MM.1S (cell line): Measurements from ENCODE around the gene JMJD7.

Experiments
- DNase-seq: peaks from one replicate; pipeline ENCODE4 v3.0.0-alpha.2; 2015
- H2AFZ ChIP-seq: fragments of 300-600 bp; sonication (generic); 2 replicates; pipeline ENCODE4 v1.6.0; 2016; ENCODE audit warnings: antibody characterized with exemption, low read length
- H3F3A ChIP-seq: fragments of 300-600 bp; sonication (generic); 2 replicates; pipeline ENCODE4 v1.6.1; 2016; ENCODE audit warnings: mild to moderate bottlenecking, antibody characterized with exemption, low read length, moderate library complexity, mixed read lengths; ENCODE audit not compliant: insufficient read depth
- H3K27ac ChIP-seq: fragments of 300-600 bp; sonication (generic); 2 replicates; pipeline ENCODE4 v1.5.1; 2016; ENCODE audit warnings: mild to moderate bottlenecking, low read length
- H3K27me3 ChIP-seq: fragments of 300-600 bp; sonication (generic); replicated peaks from 2 replicates; pipeline ENCODE4 v1.6.0; 2016; ENCODE audit warnings: low read length; ENCODE audit not compliant: insufficient read depth
- H3K36me3 ChIP-seq: fragments of 300-600 bp; sonication (generic); replicated peaks from 2 replicates; pipeline ENCODE4 v1.6.1; 2016; ENCODE audit warnings: mild to moderate bottlenecking, low read length, mixed read lengths; ENCODE audit not compliant: insufficient read depth
- H3K4me1 ChIP-seq: fragments of 300-600 bp; sonication (generic); 2 replicates; pipeline ENCODE4 v1.6.1; 2016; ENCODE audit warnings: low read length, mixed read lengths
- H3K4me2 ChIP-seq: fragments of 300-600 bp; sonication (generic); 2 replicates; pipeline ENCODE4 v1.6.0; 2016; ENCODE audit warnings: low read depth, low read length
- H3K4me3 ChIP-seq: fragments of 300-600 bp; sonication (generic); 2 replicates; pipeline ENCODE4 v1.5.1; 2016; ENCODE audit warnings: low read length, mixed read lengths
- H3K79me2 ChIP-seq: fragments of 300-600 bp; sonication (generic); 2 replicates; pipeline ENCODE4 v1.6.1; 2016; ENCODE audit warnings: mixed run types, low read length, mixed read lengths
- H3K9ac ChIP-seq: fragments of 300-600 bp; sonication (generic); 2 replicates; pipeline ENCODE4 v1.6.1; 2016; ENCODE audit warnings: low read length, mixed read lengths
- H3K9me2 ChIP-seq: fragments of 300-600 bp; sonication (generic); replicated peaks from 2 replicates; pipeline ENCODE4 v1.6.1; 2016; ENCODE audit warnings: mild to moderate bottlenecking, low read length, mixed read lengths; ENCODE audit not compliant: insufficient read depth
- H3K9me3 ChIP-seq: fragments of 300-600 bp; sonication (generic); replicated peaks from 2 replicates; pipeline ENCODE4 v1.6.1; 2016; ENCODE audit warnings: mild to moderate bottlenecking, low read length, mixed read lengths; ENCODE audit not compliant: insufficient read depth
- H4K20me1 ChIP-seq: fragments of 300-600 bp; sonication (generic); 2 replicates; pipeline ENCODE4 v1.6.1; 2016; ENCODE audit warnings: mild to moderate bottlenecking, low read length, moderate library complexity, mixed read lengths; ENCODE audit not compliant: insufficient read depth
- EZH2 ChIP-seq: fragments of 300-600 bp; sonication (generic); optimal IDR thresholded peaks from 2 replicates; pipeline ENCODE3; 2017; ENCODE audit warnings: low read depth, mild to moderate bottlenecking, antibody characterized with exemption, low read length, mixed read lengths
- EZH2phosphoT487 ChIP-seq: fragments of 300-600 bp; sonication (generic); IDR thresholded peaks from 2 replicates; pipeline ENCODE4 v1.6.1; 2018; ENCODE audit warnings: antibody characterized with exemption, low read length
- TF ChIP-seq, protein P1 (sequence below): fragments of 300-600 bp; sonication (generic); IDR thresholded peaks from 2 replicates; pipeline ENCODE4 v1.5.1; 2016; ENCODE audit warnings: antibody characterized with exemption, low read length, mixed read lengths

Gene JMJD7

DNA sequence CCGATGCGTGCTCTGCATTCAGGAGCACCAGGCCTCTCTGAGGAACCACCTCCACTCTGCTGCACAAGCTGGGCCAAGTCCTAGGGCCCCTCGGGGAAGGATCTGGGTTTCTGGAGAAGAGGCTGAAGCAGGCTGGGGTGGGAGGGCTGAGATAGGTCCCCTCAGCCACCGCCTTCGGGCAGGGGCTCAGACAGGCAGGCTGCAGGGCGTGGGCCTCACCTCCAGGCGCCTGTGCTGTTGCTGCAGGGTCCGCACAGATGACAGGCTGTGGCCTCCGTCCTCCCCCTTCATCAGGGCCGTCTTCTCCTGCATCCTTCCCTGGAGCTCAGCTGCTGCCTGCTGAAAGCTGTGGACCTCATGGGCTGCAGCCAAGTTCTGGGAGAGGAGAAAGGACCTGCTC lies 25.9 kb downstream of the JMJD7 start:
- no peak for TF ChIP-seq EZH2phosphoT487
- H3K4me3 ChIP-seq = no peak overlapping the region

DNA sequence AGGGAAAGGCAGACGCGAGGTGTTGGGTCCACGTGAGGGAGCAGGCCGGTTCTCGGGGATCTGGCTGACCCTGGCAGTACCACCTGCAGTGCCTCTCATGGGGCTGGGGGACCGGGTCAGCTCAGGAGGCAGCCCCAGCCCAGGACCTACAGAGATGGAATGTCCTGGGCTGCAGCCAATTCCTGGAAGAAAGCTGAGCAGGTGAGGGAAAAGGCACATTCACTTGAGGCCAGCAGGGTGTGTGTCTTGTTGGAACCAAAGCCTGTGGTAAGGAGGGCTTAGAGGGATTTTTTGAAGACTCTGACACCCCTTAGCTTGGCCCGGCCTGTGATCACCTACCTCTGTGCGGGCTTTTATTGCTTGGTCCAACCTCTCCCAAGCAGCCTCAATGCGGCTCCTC lies 26.6 kb downstream of the JMJD7 start:
- no peak overlapping the region for H3K27ac ChIP-seq
- peaks cover 7% of the 10 kb centered on the region; the same call in 1 of the 2 replicates for H3K4me1 ChIP-seq
- TF ChIP-seq, protein P1, sequence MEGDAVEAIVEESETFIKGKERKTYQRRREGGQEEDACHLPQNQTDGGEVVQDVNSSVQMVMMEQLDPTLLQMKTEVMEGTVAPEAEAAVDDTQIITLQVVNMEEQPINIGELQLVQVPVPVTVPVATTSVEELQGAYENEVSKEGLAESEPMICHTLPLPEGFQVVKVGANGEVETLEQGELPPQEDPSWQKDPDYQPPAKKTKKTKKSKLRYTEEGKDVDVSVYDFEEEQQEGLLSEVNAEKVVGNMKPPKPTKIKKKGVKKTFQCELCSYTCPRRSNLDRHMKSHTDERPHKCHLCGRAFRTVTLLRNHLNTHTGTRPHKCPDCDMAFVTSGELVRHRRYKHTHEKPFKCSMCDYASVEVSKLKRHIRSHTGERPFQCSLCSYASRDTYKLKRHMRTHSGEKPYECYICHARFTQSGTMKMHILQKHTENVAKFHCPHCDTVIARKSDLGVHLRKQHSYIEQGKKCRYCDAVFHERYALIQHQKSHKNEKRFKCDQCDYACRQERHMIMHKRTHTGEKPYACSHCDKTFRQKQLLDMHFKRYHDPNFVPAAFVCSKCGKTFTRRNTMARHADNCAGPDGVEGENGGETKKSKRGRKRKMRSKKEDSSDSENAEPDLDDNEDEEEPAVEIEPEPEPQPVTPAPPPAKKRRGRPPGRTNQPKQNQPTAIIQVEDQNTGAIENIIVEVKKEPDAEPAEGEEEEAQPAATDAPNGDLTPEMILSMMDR = no peak
- TF ChIP-seq EZH2phosphoT487 = no peak
- no peak for TF ChIP-seq EZH2
- no peak overlapping the region for H3K9ac ChIP-seq
- H3K4me3 ChIP-seq = no peak overlapping the region
- H3K4me2 ChIP-seq = no peak overlapping the region
- no peaks in the 10 kb centered on the region for H3K36me3 ChIP-seq
- no peaks in the 10 kb centered on the region for H3F3A ChIP-seq
- no peaks in the 10 kb centered on the region for H3K9me2 ChIP-seq
- H2AFZ ChIP-seq = no peak overlapping the region
- DNase-seq = no peak
- no peaks in the 10 kb centered on the region; the same call in 1 of the 2 replicates for H3K27me3 ChIP-seq
- no peaks in the 10 kb centered on the region for H3K79me2 ChIP-seq
- no peaks in the 10 kb centered on the region for H4K20me1 ChIP-seq
- H3K9me3 ChIP-seq = no peaks in the 10 kb centered on the region

More for the DNA sequence above, 25.9 kb downstream of the JMJD7 start:
- Histone ChIP-seq H3K4me2 (no peak overlapping the region), H3K36me3 (no peaks in the 10 kb centered on the region), H3K4me1 (peaks cover 7% of the 10 kb centered on the region; the same call in 1 of the 2 replicates), H3K9me2 (no peaks in the 10 kb centered on the region), H3K9ac (no peak overlapping the region), H3K27ac (no peak overlapping the region), H2AFZ (no peak overlapping the region), H3K9me3 (no peaks in the 10 kb centered on the region), H3K79me2 (no peaks in the 10 kb centered on the region), H3F3A (no peaks in the 10 kb centered on the region), H4K20me1 (no peaks in the 10 kb centered on the region), H3K27me3 (no peaks in the 10 kb centered on the region; the same call in 1 of the 2 replicates)
- no peak for DNase-seq

DNA sequence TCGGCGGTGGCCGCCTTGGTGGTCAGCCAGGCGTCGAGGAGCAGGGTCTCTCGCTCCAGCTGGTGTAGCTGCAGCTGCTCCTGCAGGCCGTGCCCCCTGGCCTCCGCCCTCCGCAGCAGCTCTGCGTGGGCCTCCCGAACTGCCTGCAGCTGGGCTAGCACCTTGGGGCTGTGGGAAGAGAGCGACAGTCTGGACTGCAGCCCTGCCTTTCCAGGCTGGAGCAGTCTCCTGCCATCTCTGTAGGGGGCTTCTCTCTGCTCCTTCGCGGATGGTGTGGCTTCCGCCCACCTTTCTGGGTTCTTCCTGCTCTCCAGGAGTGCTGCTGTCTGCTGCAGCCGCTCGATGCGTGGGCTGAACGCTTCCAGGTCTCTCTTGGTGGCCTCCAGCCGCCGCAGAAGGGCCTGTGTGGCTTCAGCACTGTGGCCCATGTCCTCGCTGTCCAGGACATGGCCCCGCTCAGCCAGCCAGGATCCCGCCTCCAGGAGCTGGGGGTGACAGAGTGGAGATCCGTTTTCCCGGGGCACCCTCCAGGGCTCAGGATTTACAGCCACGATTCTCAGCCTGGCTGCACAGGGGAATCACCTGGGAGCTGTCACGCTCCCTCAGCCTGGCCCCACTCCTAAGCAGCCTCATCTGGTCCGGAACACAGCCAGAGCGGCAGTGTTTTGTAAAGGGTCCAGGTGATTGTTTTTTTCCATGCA lies 27.5 kb downstream of the JMJD7 start:
- no peak overlapping the region for H3K27ac ChIP-seq
- no peaks in the 10 kb centered on the region for H3F3A ChIP-seq
- no peaks in the 10 kb centered on the region for H3K79me2 ChIP-seq
- H4K20me1 ChIP-seq = no peaks in the 10 kb centered on the region
- DNase-seq = no peak
- no peak overlapping the region for H3K4me2 ChIP-seq
- H3K4me1 ChIP-seq = peaks cover 7% of the 10 kb centered on the region; the same call in 1 of the 2 replicates
- no peaks in the 10 kb centered on the region for H3K9me2 ChIP-seq
- TF ChIP-seq EZH2 (no peak), EZH2phosphoT487 (no peak)
- TF ChIP-seq, protein P1 = no peak
- H3K4me3 ChIP-seq = no peak overlapping the region
- no peaks in the 10 kb centered on the region for H3K9me3 ChIP-seq
- no peak overlapping the region for H2AFZ ChIP-seq
- no peaks in the 10 kb centered on the region for H3K36me3 ChIP-seq
- H3K9ac ChIP-seq = no peak overlapping the region
- no peaks in the 10 kb centered on the region; the same call in 1 of the 2 replicates for H3K27me3 ChIP-seq

DNA sequence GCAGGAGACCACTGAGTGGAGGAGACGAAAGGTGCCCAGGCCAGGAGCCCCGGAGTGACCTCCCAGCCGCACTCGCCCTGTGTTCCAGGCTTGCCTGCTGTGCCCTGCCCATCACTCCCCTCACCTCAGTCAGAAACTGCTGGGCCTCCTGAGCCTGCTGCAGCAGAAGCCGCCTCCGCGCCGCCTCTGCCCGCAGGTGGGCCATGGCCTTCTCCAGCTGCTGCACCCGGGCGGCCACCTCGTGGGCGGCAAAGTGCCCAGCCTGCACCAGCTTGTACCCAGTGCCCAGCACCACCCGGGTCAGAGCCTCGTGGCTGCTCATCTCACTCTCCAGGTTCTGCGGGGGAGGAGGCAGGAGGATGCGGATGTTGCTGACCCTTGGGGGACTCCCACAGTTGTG lies 28.4 kb downstream of the JMJD7 start:
- H3K4me2 ChIP-seq = no peak overlapping the region
- no peaks in the 10 kb centered on the region for H3K36me3 ChIP-seq
- H4K20me1 ChIP-seq = no peaks in the 10 kb centered on the region
- H3K4me3 ChIP-seq = no peak overlapping the region
- no peak for DNase-seq
- H3K79me2 ChIP-seq = no peaks in the 10 kb centered on the region
- no peak overlapping the region for H2AFZ ChIP-seq
- no peak overlapping the region for H3K27ac ChIP-seq
- no peak for TF ChIP-seq EZH2
- TF ChIP-seq, protein P1 = no peak
- TF ChIP-seq EZH2phosphoT487 = no peak
- no peaks in the 10 kb centered on the region for H3K9me2 ChIP-seq
- no peaks in the 10 kb centered on the region for H3F3A ChIP-seq
- peaks cover under 1% of the 10 kb centered on the region; the same call in 1 of the 2 replicates for H3K27me3 ChIP-seq
- no peaks in the 10 kb centered on the region for H3K9me3 ChIP-seq
- peaks cover 7% of the 10 kb centered on the region; the same call in 1 of the 2 replicates for H3K4me1 ChIP-seq
- no peak overlapping the region for H3K9ac ChIP-seq
